ENCODE measurements around the gene TMEM154. TPM values are rescaled to one million over a fixed set of nuclear protein-coding genes. Genes with fewer than 3 reads are reported as not detected.

The TMEM154 gene
- polyA plus RNA-seq, 1 donor (not counting 4 experiments of a cell fraction or from before 2014, with no cell fraction given) = 106 TPM

- no peaks in the 10 kb centered on the region for H4K20me1 ChIP-seq (ENCODE audit: control insufficient read depth, extremely low read depth, insufficient read depth, low read length)
- dilution Hi-C loops (cut with MboI; ENCODE audit: extremely low pct_ligation_motif_present, low sequenced_read_pairs) = no loop called here
- no peak overlapping the region for H2AFZ ChIP-seq (ENCODE audit: control insufficient read depth, low read length)
- H3K9me1 ChIP-seq (ENCODE audit: control insufficient read depth, extremely low read depth, insufficient read depth, low read length) = no peaks in the 10 kb centered on the region
- no peak for TF ChIP-seq CTCF (optimal IDR thresholded peaks at IDR 0.05 in 1 of 3, IDR thresholded peaks at IDR 0.05 in 1 of 3, conservative IDR thresholded peaks at IDR 0.05 in 1 of 3; ENCODE audit: extremely low read depth in 1 of 3, insufficient read depth in 2 of 3, low read length in 3 of 3)
- no peak for TF ChIP-seq EZH2 (IDR thresholded peaks at IDR 0.05; ENCODE audit: low read length)
- H3K79me2 ChIP-seq (ENCODE audit: control insufficient read depth, insufficient read depth, low read length) = no peaks in the 10 kb centered on the region
- H3K4me2 ChIP-seq (ENCODE audit: control insufficient read depth, extremely low read depth, insufficient read depth, low read depth, low read length) = no peak overlapping the region
- H3K27ac ChIP-seq (ENCODE audit: control insufficient read depth, insufficient read depth, low read length) = no peak overlapping the region
- no peaks in the 10 kb centered on the region for H3K27me3 ChIP-seq (ENCODE audit: control insufficient read depth, extremely low read depth, insufficient read depth, low read length)
- no peaks in the 10 kb centered on the region for H3K36me3 ChIP-seq (ENCODE audit: control insufficient read depth in 2 of 2, extremely low read depth in 1 of 2, insufficient read depth in 2 of 2, low read length in 2 of 2)
- H3K9me3 ChIP-seq (ENCODE audit: control insufficient read depth, low read depth, low read length) = peaks cover 3% of the 10 kb centered on the region
- DNase-seq (ENCODE audit: low read depth, low spot score) (no peak), FAIRE-seq (no peak)
- H3K9ac ChIP-seq (ENCODE audit: control insufficient read depth, extremely low read depth, insufficient read depth, low read length) = no peak overlapping the region
- peaks cover 11% of the 10 kb centered on the region for H3K4me1 ChIP-seq (ENCODE audit: control insufficient read depth, extremely low read depth, insufficient read depth, low read length)
- no peak overlapping the region for H3K4me3 ChIP-seq (ENCODE audit: control insufficient read depth in 2 of 3, extremely low read depth in 1 of 3, insufficient read depth in 2 of 3, low read depth in 1 of 3, low read length in 3 of 3)
These were observed 35.3 kb upstream of the TMEM154 start for GRCh38 chr4:152715076-152715475.

- Histone ChIP-seq H3K9me1 (ENCODE audit: control insufficient read depth, extremely low read depth, insufficient read depth, low read length) (no peaks in the 10 kb centered on the region), H3K4me1 (ENCODE audit: control insufficient read depth, extremely low read depth, insufficient read depth, low read length) (peaks cover 10% of the 10 kb centered on the region), H3K4me3 (ENCODE audit: control insufficient read depth in 2 of 3, extremely low read depth in 1 of 3, insufficient read depth in 2 of 3, low read depth in 1 of 3, low read length in 3 of 3) (no peak overlapping the region), H4K20me1 (ENCODE audit: control insufficient read depth, extremely low read depth, insufficient read depth, low read length) (no peaks in the 10 kb centered on the region), H3K36me3 (ENCODE audit: control insufficient read depth in 2 of 2, extremely low read depth in 1 of 2, insufficient read depth in 2 of 2, low read length in 2 of 2) (no peaks in the 10 kb centered on the region), H3K27ac (ENCODE audit: control insufficient read depth, insufficient read depth, low read length) (no peak overlapping the region), H3K27me3 (ENCODE audit: control insufficient read depth, extremely low read depth, insufficient read depth, low read length) (no peaks in the 10 kb centered on the region), H2AFZ (ENCODE audit: control insufficient read depth, low read length) (no peak overlapping the region), H3K9me3 (ENCODE audit: control insufficient read depth, low read depth, low read length) (peaks cover 3% of the 10 kb centered on the region), H3K79me2 (ENCODE audit: control insufficient read depth, insufficient read depth, low read length) (no peaks in the 10 kb centered on the region), H3K4me2 (ENCODE audit: control insufficient read depth, extremely low read depth, insufficient read depth, low read depth, low read length) (no peak overlapping the region), H3K9ac (ENCODE audit: control insufficient read depth, extremely low read depth, insufficient read depth, low read length) (no peak overlapping the region)
- dilution Hi-C loops (cut with MboI; ENCODE audit: extremely low pct_ligation_motif_present, low sequenced_read_pairs) = no loop called here
- TF ChIP-seq EZH2 (IDR thresholded peaks at IDR 0.05; ENCODE audit: low read length) = no peak
- TF ChIP-seq CTCF (optimal IDR thresholded peaks at IDR 0.05 in 1 of 3, IDR thresholded peaks at IDR 0.05 in 1 of 3, conservative IDR thresholded peaks at IDR 0.05 in 1 of 3; ENCODE audit: extremely low read depth in 1 of 3, insufficient read depth in 2 of 3, low read length in 3 of 3) = no peak
- FAIRE-seq (no peak), DNase-seq (ENCODE audit: low read depth, low spot score) (no peak)
These were observed 34.3 kb upstream of the TMEM154 start for GRCh38 chr4:152713951-152714705.
